Measurements from ENCODE around the gene PLCB4. TPM values are rescaled to one million over a fixed set of nuclear protein-coding genes. Genes with fewer than 3 reads are reported as not detected.

The PLCB4 gene
- total RNA-seq, 1 experiment from 2014 or later = 10.1 TPM

DNA sequence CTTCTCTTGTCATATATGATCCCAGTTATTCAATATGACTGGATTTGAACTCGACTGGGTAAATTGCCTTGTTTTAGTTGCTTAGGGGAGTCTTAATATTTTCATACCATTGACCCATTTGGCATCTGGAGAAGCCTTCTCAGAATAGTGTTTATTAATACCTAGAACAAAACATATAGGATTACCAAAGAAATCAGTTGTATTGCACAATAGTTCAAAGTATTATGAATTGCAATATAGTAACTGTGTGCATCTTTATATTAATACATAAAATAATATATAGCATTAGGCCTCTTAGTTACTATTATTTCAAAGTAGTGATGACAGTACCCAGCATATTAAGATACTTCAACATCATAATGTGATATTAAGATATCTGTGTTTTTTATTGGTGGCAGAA, 177.8 kb downstream of the PLCB4 start:
- H3K36me3 Mint-ChIP-seq (ENCODE audit: insufficient read depth in 1 of 3, low read depth in 3 of 3) = no peaks in the 10 kb centered on the region
- H3K27ac Mint-ChIP-seq = no peak overlapping the region
- Histone ChIP-seq H3K14ac (ENCODE audit: insufficient read depth, low read length) (no peak overlapping the region), H2BK5ac (ENCODE audit: insufficient read length, low read length) (no peak overlapping the region), H3K56ac (ENCODE audit: insufficient read length, low read depth, low read length) (no peak overlapping the region), H3K18ac (ENCODE audit: insufficient read length, low read depth, low read length) (no peak overlapping the region), H3K9me3 (ENCODE audit: control insufficient read depth, low read depth, low read length) (no peaks in the 10 kb centered on the region), H2AFZ (ENCODE audit: low read length) (no peak overlapping the region), H3T11ph (ENCODE audit: low read length) (no peak overlapping the region), H2BK20ac (ENCODE audit: low read depth, low read length, poor library complexity, severe bottlenecking) (no peak overlapping the region), H2BK120ac (ENCODE audit: low read depth, low read length, poor library complexity, severe bottlenecking) (no peak overlapping the region), H3K79me2 (ENCODE audit: insufficient read depth, low read length) (no peaks in the 10 kb centered on the region), H3K27me3 (ENCODE audit: insufficient read depth, low read length) (no peaks in the 10 kb centered on the region), H2BK15ac (ENCODE audit: low read depth, low read length) (no peak overlapping the region), H3K27ac (ENCODE audit: insufficient read length, low read depth, low read length) (no peak overlapping the region), H4K5ac (ENCODE audit: insufficient read length, low read depth, low read length) (no peak overlapping the region), H4K20me1 (ENCODE audit: control insufficient read depth, insufficient read depth, insufficient read length) (no peaks in the 10 kb centered on the region), H4K8ac (replicated peaks; ENCODE audit: insufficient read length, low read depth, low read length) (no peak overlapping the region), H3K4ac (ENCODE audit: low read depth, low read length) (no peak overlapping the region), H3K4me2 (ENCODE audit: insufficient read depth, insufficient read length, low read length) (no peak overlapping the region), H3K4me1 (ENCODE audit: insufficient read depth, low read length) (no peaks in the 10 kb centered on the region), H2AK5ac (ENCODE audit: insufficient read length, low read length) (no peak overlapping the region), H3K9ac (ENCODE audit: extremely low read depth, insufficient read length, low read length) (no peak overlapping the region), H3K23ac (ENCODE audit: insufficient read length, low read depth, low read length) (no peak overlapping the region), H2BK12ac (ENCODE audit: insufficient read length, low read depth, low read length) (no peak overlapping the region), H4K91ac (ENCODE audit: insufficient read length, low read depth, low read length) (no peak overlapping the region), H3K79me1 (ENCODE audit: insufficient read depth, low read depth, low read length, poor library complexity, severe bottlenecking) (no peaks in the 10 kb centered on the region), H3K23me2 (ENCODE audit: insufficient read length, low read depth, low read length, poor library complexity, severe bottlenecking) (no peaks in the 10 kb centered on the region)
- H3K4me3 Mint-ChIP-seq = no peak overlapping the region
- TF ChIP-seq, protein P1, sequence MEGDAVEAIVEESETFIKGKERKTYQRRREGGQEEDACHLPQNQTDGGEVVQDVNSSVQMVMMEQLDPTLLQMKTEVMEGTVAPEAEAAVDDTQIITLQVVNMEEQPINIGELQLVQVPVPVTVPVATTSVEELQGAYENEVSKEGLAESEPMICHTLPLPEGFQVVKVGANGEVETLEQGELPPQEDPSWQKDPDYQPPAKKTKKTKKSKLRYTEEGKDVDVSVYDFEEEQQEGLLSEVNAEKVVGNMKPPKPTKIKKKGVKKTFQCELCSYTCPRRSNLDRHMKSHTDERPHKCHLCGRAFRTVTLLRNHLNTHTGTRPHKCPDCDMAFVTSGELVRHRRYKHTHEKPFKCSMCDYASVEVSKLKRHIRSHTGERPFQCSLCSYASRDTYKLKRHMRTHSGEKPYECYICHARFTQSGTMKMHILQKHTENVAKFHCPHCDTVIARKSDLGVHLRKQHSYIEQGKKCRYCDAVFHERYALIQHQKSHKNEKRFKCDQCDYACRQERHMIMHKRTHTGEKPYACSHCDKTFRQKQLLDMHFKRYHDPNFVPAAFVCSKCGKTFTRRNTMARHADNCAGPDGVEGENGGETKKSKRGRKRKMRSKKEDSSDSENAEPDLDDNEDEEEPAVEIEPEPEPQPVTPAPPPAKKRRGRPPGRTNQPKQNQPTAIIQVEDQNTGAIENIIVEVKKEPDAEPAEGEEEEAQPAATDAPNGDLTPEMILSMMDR (conservative IDR thresholded peaks at IDR 0.05) = no peak
- no peak for DNase-seq
- no peaks in the 10 kb centered on the region; the same call in 1 of the 2 replicates for H3K27me3 Mint-ChIP-seq (ENCODE audit: low read depth)
- no peaks in the 10 kb centered on the region for H3K9me3 Mint-ChIP-seq
- no CpG with 5 or more reads among the region's 1 CpG for WGBS (ENCODE audit: extremely low coverage, insufficient read length, low lambda C conversion rate)
- H3K4me1 Mint-ChIP-seq = peaks cover 3% of the 10 kb centered on the region in 2 experiments; a peak in 2 of 4 replicates
